A172 (cell line): ENCODE data around the gene VSTM2B. TPM values are rescaled to one million over a fixed set of nuclear protein-coding genes. Genes with fewer than 3 reads are reported as not detected.
"Not testable (repeated sequence)": the region's sequence is repeated elsewhere in the genome, so short reads cannot be mapped to it uniquely, and the experiment has no call there.

ENCODE experiments used
- DNase-seq: peaks from one replicate; pipeline ENCODE4 v3.0.0-alpha.2; 2015; ENCODE audit warnings: low spot score
- total RNA-seq: library from RNA; depleted of rRNA; stranded (reverse); fragments of >200 nt; shearing (Covaris generic); gene quantifications from 2 replicates; pipeline ENCODE4 v1.2.3, GENCODE V29; 2014; rRNA removed

Gene VSTM2B
- total RNA-seq, result not detected in 2 replicates

GRCh38 chr19:29525901-29526729, at the start of gene VSTM2B:
Gene VSTM2B, plus strand, starts transcription at chr19:29525994. Its CDS starts 590 bp downstream, at chr19:29526584.
- DNase-seq, result no peak

- no peak for DNase-seq
Observed at GRCh38 chr19:29476528-29476927, 49.3 kb upstream of the VSTM2B start.

GRCh38 chr19:29477831-29478577, 47.8 kb upstream of the VSTM2B start:
- DNase-seq, result no peak

- no peak for DNase-seq
Observed at GRCh38 chr19:29478578-29479565, 46.9 kb upstream of the VSTM2B start.

GRCh38 chr19:29479941-29480340, 45.9 kb upstream of the VSTM2B start:
- DNase-seq, result no peak

GRCh38 chr19:29480507-29480906, 45.3 kb upstream of the VSTM2B start:
- no peak for DNase-seq

- no peak for DNase-seq
Observed at GRCh38 chr19:29482855-29483640, 42.7 kb upstream of the VSTM2B start.

GRCh38 chr19:29483641-29483920, 42.2 kb upstream of the VSTM2B start:
- no peak for DNase-seq

GRCh38 chr19:29483944-29484581, 41.7 kb upstream of the VSTM2B start:
- DNase-seq, result no peak

- no peak for DNase-seq
Observed at GRCh38 chr19:29484876-29485275, 40.9 kb upstream of the VSTM2B start.

- no peak for DNase-seq
Observed at GRCh38 chr19:29485293-29485692, 40.5 kb upstream of the VSTM2B start.

- DNase-seq, result not testable (repeated sequence)
Observed at GRCh38 chr19:29486961-29487360, 38.8 kb upstream of the VSTM2B start.

GRCh38 chr19:29487432-29487831, 38.4 kb upstream of the VSTM2B start:
- no peak for DNase-seq

- no peak for DNase-seq
Observed at GRCh38 chr19:29488316-29488715, 37.5 kb upstream of the VSTM2B start.

GRCh38 chr19:29489172-29489951, 36.4 kb upstream of the VSTM2B start:
- DNase-seq, result no peak

GRCh38 chr19:29491491-29491890, 34.3 kb upstream of the VSTM2B start:
- no peak for DNase-seq

- DNase-seq, result no peak
Observed at GRCh38 chr19:29491995-29492577, 33.7 kb upstream of the VSTM2B start.

GRCh38 chr19:29492769-29493168, 33.0 kb upstream of the VSTM2B start:
- DNase-seq, result no peak

- no peak for DNase-seq
Observed at GRCh38 chr19:29495091-29495490, 30.7 kb upstream of the VSTM2B start.
